Mucosa of rectum (tissue), 2 donors: ENCODE measurements around the gene COQ10A.
A peak's percentile ranks its signal among the peaks of the same experiment; 100 is the strongest.

Experiments
- H3K27ac ChIP-seq, 2 donors: one replicate each; pipeline ENCODE4 v1.7.0; 2013; ENCODE audit warnings: inconsistent platforms in 2 of 2, low read depth in 2 of 2, low read length in 2 of 2
- H3K27me3 ChIP-seq, 2 donors: one replicate each; pipeline ENCODE4 v1.7.0; 2013; ENCODE audit warnings: low read length in 2 of 2; ENCODE audit not compliant: control insufficient read depth in 2 of 2, insufficient read depth in 2 of 2
- H3K36me3 ChIP-seq, 2 donors: one replicate each; pipeline ENCODE4 v1.7.0; 2013; ENCODE audit warnings: low read length in 2 of 2; ENCODE audit not compliant: control insufficient read depth in 2 of 2, insufficient read depth in 2 of 2
- H3K4me1 ChIP-seq, 2 donors: one replicate each; pipeline ENCODE4 v1.7.0; 2013; ENCODE audit warnings: low read length in 2 of 2, mild to moderate bottlenecking in 1 of 2; ENCODE audit not compliant: control insufficient read depth in 2 of 2, insufficient read depth in 2 of 2
- H3K4me3 ChIP-seq, 2 donors: one replicate each; pipeline ENCODE4 v1.7.0; 2013; ENCODE audit warnings: low read length in 2 of 2
- H3K9ac ChIP-seq, 2 donors: one replicate each; pipeline ENCODE4 v1.7.0; 2013; ENCODE audit warnings: low read length in 2 of 2, low read depth in 1 of 2, mild to moderate bottlenecking in 1 of 2
- H3K9me3 ChIP-seq, 2 donors: one replicate each; pipeline ENCODE4 v1.7.0; 2013; ENCODE audit warnings: low read length in 2 of 2; ENCODE audit not compliant: control insufficient read depth in 2 of 2
- donor health status: healthy.
- donor health status: Normal muscosa, but diverticular disease.

Gene COQ10A

GRCh38 chr12:56266693-56267442 lies at the start of gene COQ10A:
TSS of gene COQ10A (plus strand) at chr12:56266942. CDS start at chr12:56267119, 177 bp downstream.
- Histone ChIP-seq H3K4me3 (peak within 1 kb of the TSS; percentile 71 to 89), H3K4me1 (peaks cover 10 to 11% of the 10 kb centered on the region in 2 donors), H3K36me3 (peaks cover 7 to 21% of the 10 kb centered on the region in 2 donors), H3K9ac (peak within 1 kb of the TSS; percentile 75 to 87), H3K9me3 (no peaks in the 10 kb centered on the region), H3K27ac (peak within 1 kb of the TSS; percentile 87 to 98), H3K27me3 (no peaks in the 10 kb centered on the region)

GRCh38 chr12:56219840-56220239 lies 46.9 kb upstream of the COQ10A start:
- H3K4me3 ChIP-seq, result no peak overlapping the region
- H3K9ac ChIP-seq, result no peak overlapping the region
- H3K9me3 ChIP-seq, result no peaks in the 10 kb centered on the region
- H3K36me3 ChIP-seq, result peaks cover 5 to 10% of the 10 kb centered on the region in 2 donors
- peaks cover 23 to 29% of the 10 kb centered on the region in 2 donors for H3K4me1 ChIP-seq
- H3K27ac ChIP-seq, result no peak overlapping the region
- no peaks in the 10 kb centered on the region for H3K27me3 ChIP-seq

GRCh38 chr12:56220611-56221231 lies 46.0 kb upstream of the COQ10A start:
- Histone ChIP-seq H3K27ac (peak overlapping the region; percentile 99), H3K9ac (peak overlapping the region; percentile 90 to 96), H3K27me3 (no peaks in the 10 kb centered on the region), H3K4me1 (peaks cover 29 to 36% of the 10 kb centered on the region in 2 donors), H3K36me3 (peaks cover 3 to 5% of the 10 kb centered on the region in 2 donors), H3K4me3 (peak overlapping the region; percentile 80 to 91), H3K9me3 (no peaks in the 10 kb centered on the region)

GRCh38 chr12:56221232-56221756 lies 45.4 kb upstream of the COQ10A start:
- H3K27ac ChIP-seq, result peak overlapping the region; percentile 99
- peak overlapping the region; percentile 80 to 91 for H3K4me3 ChIP-seq
- H3K4me1 ChIP-seq, result peaks cover 29 to 36% of the 10 kb centered on the region in 2 donors
- no peaks in the 10 kb centered on the region for H3K9me3 ChIP-seq
- peaks cover 3% of the 10 kb centered on the region in 2 donors for H3K36me3 ChIP-seq
- H3K27me3 ChIP-seq, result no peaks in the 10 kb centered on the region
- H3K9ac ChIP-seq, result peak overlapping the region; percentile 90 to 96

- no peaks in the 10 kb centered on the region for H3K9me3 ChIP-seq
- H3K27ac ChIP-seq, result peak within 1 kb of the TSS; percentile 99
- H3K36me3 ChIP-seq, result no peaks in the 10 kb centered on the region
- peak within 1 kb of the TSS; percentile 80 to 91 for H3K4me3 ChIP-seq
- H3K9ac ChIP-seq, result peak within 1 kb of the TSS; percentile 90 to 96
- H3K4me1 ChIP-seq, result peaks cover 29 to 36% of the 10 kb centered on the region in 2 donors
- H3K27me3 ChIP-seq, result no peaks in the 10 kb centered on the region
Observed at GRCh38 chr12:56221757-56222530, 44.8 kb upstream of the COQ10A start, which contains the start of gene RNF41. TSS of gene RNF41 (minus strand) at chr12:56221922. CDS start at chr12:56214047, 7,875 bp downstream.

- Histone ChIP-seq H3K4me3 (peak overlapping the region; percentile 80 to 91), H3K9ac (peak overlapping the region; percentile 90 to 96), H3K9me3 (no peaks in the 10 kb centered on the region), H3K4me1 (peaks cover 29 to 36% of the 10 kb centered on the region in 2 donors), H3K27ac (peak overlapping the region; percentile 99), H3K27me3 (no peaks in the 10 kb centered on the region), H3K36me3 (no peaks in the 10 kb centered on the region)
Observed at GRCh38 chr12:56222531-56222895, 44.2 kb upstream of the COQ10A start.

GRCh38 chr12:56223571-56224101 lies 43.1 kb upstream of the COQ10A start:
- Histone ChIP-seq H3K4me3 (peak overlapping the region; percentile 58 to 85), H3K9me3 (no peaks in the 10 kb centered on the region), H3K27me3 (no peaks in the 10 kb centered on the region), H3K36me3 (no peaks in the 10 kb centered on the region), H3K4me1 (peaks cover 29 to 36% of the 10 kb centered on the region in 2 donors), H3K9ac (peak overlapping the region; percentile 37 to 38), H3K27ac (peak overlapping the region; percentile 99)

GRCh38 chr12:56224102-56224701 lies 42.5 kb upstream of the COQ10A start, which contains the start of gene NABP2:
TSS of gene NABP2 (plus strand) at chr12:56224342. CDS start at chr12:56224857, 515 bp downstream.
- Histone ChIP-seq H3K27ac (peak within 1 kb of the TSS; percentile 99), H3K4me1 (peaks cover 30 to 36% of the 10 kb centered on the region in 2 donors)

GRCh38 chr12:56224954-56225353 lies 41.8 kb upstream of the COQ10A start:
- Histone ChIP-seq H3K9ac (peak overlapping the region; percentile 82 to 92), H3K27me3 (no peaks in the 10 kb centered on the region), H3K36me3 (no peaks in the 10 kb centered on the region), H3K9me3 (no peaks in the 10 kb centered on the region), H3K4me3 (peak overlapping the region; percentile 84 to 85), H3K27ac (no peak overlapping the region), H3K4me1 (peaks cover 33 to 39% of the 10 kb centered on the region in 2 donors)

More at GRCh38 chr12:56224102-56224701, 42.5 kb upstream of the COQ10A start, which contains the start of gene NABP2:
- H3K4me3 ChIP-seq, result peak within 1 kb of the TSS; percentile 84 to 85
- H3K9me3 ChIP-seq, result no peaks in the 10 kb centered on the region
- peak within 1 kb of the TSS; percentile 82 to 92 for H3K9ac ChIP-seq
- H3K27me3 ChIP-seq, result no peaks in the 10 kb centered on the region
- no peaks in the 10 kb centered on the region for H3K36me3 ChIP-seq
